Stimulated activated CD8-positive, alpha-beta memory T cell treated with anti-CD3 and anti-CD28 coated beads, Interleukin-7, amount 100 ng/mL, for 48 hours (primary cell): Measurements from ENCODE around the gene CRAMP1.

ENCODE experiments used
- DNase-seq, 2 donors: peaks; one replicate each; pipeline ENCODE4 v3.0.0-alpha.2; 2020; ENCODE audit warnings: low read depth in 1 of 2; ENCODE audit errors: extremely low read depth in 1 of 2

CRAMP1 gene

DNA sequence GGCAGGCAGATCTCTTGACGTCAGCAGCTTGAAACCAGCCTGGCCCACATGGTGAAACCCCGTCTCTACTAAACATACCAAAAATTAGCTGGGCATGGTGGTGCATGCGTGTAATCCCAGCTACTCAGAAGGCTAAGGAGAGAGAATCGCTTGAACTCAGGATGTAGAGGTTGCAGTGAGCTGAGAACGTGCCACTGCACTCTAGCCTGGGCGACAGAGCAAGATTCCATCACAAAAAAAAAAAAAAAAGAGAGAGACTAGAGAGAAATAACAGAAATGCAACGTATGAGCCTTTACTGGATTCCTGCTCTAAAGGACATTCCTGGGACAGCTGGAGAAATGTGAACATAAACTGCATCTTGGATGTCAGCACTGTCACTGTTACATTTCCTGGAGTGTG, 11.1 kb upstream of the CRAMP1 start:
- no peak for DNase-seq

DNA sequence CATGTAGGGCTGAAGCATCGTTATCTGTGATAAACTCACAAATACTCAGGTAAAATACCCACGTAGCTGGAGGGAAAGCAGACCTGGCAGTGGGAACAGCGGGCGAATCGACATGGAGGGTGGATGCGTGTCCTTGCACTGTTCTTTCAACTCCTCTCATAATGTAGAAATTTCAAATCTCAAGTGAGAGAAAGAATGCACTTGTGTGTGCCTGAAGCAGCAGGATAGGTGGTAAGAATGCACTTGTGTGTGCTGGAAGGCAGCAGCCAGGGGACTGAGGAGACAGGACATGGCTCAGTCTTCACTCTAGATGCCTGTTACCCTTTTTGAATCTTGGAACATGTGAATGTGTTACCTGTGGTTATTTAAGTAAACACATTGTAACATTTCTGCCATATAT, 10.7 kb upstream of the CRAMP1 start:
- no peak for DNase-seq

GRCh38 chr16:1602285-1602684, 9.9 kb upstream of the CRAMP1 start:
- DNase-seq = no peak

- DNase-seq = no peak
Observed at GRCh38 chr16:1606774-1607173, 5.4 kb upstream of the CRAMP1 start.

DNA sequence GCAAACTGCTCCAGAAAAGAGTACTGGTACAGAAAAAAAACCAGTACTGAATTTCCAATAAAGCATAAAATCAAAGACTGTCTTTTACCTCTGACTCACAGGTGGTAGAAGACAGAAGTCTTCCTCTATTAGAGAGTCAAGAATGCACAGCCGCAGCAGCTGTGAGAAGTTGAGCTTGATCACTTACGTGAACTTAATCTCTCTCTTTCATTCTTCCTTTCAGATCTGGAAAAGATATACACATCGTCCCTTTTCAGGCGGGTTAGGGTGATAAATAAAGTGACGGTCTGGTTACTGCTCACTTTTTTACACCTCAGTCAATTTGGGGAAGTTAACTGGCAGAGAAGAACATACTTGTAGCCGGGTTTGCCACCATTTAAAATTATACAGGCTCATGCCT, 4.2 kb upstream of the CRAMP1 start:
- no peak for DNase-seq

- peak; percentile 76 to 80 for DNase-seq
Observed at GRCh38 chr16:1610071-1610898, 1.9 kb upstream of the CRAMP1 start.

DNA sequence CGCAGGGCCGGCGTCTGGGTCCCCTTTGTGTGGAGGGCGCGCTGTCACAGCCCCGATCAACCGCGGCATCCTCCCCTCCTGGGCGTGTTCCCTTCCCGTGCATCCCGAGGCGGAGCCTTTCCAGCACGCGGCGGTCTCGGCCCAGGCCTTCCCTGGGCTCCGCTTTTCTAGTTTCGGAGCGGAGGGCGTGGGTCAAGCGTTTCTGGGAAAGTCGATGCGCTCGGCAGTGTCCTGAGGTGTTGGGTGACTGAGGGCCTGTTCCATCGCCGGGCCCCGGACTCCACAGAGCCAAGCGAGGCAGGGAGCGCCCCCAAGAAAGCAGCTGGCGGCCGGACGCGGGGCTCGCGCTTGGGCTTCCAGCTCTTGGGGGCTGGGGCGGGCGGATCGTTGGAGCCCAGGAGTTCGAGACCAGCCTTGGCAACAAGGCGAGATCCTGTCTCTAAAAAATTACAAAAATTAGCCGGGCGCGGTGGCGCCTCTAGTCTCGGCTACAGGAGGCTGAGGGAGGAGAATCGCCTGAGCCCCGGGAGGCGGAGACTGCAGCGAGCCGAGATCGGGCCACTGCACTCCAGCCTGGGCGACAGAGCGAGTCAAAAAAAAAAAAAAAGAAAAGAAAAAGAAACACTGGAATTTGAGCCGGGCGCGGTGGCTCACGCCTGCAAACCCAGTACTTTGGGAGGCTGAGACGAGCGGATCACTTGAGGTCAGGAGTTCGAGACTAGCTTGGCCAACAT, 1.1 kb upstream of the CRAMP1 start:
- peak; percentile 7 to 9 for DNase-seq

DNA sequence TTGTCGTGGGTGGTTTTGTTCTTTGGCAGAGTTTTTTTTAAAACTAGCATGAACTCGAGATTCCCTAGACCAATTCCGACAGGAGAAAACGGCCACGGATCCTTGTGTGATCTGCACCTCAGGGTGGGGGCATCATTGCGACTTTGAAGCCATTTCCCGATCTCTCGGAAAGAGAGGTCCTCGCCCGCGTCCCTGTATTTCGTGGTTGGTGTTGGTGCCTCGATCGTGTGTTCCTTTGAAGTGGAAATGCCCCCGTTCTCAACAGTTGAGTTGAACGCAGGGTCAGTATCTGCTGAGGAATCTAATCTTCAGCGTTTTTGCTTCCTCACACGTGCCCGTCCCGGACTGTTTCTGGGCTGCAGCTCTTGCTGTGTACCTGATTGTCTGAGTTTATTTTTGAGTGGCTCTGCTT, 1.1 kb downstream of the CRAMP1 start:
- DNase-seq = no peak

- no peak for DNase-seq
Observed at GRCh38 chr16:1613728-1614455, 1.7 kb downstream of the CRAMP1 start.

DNA sequence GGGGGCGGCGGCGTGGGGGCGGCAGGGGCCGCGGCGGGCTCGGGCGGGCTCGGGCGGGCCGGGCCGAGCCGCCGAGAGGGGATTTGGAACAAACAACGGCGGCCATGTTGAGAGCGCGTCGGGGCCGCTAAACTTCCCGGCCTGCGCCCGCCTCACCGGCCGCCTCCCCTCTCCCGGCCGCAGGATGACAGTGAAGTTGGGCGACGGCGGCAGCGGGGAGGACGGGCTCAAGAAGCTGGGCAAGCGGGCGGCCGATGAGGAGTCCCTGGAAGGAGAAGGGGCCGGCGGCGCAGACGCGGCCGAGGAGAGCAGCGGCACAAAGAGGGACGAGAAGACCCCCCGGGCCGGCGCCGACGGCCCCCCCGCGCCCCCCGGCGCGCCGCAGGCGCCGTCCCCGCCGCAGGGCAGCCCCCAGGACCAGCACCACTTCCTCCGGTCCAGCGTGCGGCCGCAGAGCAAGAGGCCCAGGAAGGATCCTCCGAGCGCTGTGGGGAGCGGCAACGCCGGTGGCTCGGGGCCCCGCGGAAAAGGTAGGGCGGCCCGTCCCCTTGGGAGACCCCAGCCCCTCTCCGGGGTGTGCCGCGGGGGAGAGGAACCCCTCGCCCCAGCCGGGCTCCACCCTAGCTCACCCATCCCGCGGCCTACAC, 2.4 kb downstream of the CRAMP1 start:
- DNase-seq = peak in 1 of 2 donors; percentile 9

DNA sequence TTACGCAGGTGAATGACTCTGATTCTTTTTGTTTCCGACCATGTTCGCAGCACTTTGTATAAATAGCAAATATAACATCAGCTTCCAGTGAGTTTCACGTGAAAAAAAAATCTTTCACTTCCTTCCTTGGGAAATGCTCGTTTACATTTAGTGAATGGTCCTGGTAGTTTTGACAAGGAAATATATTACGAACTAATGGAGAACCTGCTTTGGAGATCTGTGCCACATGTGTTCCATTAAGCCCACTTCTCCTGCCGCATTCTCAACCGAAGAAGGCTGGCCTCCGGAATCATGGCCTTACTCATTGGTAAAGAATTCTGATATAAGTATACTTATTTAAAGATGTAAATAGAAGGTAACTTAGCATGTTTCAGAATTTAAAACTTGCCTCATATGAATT, 3.6 kb downstream of the CRAMP1 start:
- DNase-seq = no peak

- no peak for DNase-seq
Observed at GRCh38 chr16:1619976-1620375, 7.8 kb downstream of the CRAMP1 start.

GRCh38 chr16:1620391-1620790, 8.2 kb downstream of the CRAMP1 start:
- no peak for DNase-seq

- DNase-seq = no peak
Observed at GRCh38 chr16:1621851-1622250, 9.7 kb downstream of the CRAMP1 start.

DNA sequence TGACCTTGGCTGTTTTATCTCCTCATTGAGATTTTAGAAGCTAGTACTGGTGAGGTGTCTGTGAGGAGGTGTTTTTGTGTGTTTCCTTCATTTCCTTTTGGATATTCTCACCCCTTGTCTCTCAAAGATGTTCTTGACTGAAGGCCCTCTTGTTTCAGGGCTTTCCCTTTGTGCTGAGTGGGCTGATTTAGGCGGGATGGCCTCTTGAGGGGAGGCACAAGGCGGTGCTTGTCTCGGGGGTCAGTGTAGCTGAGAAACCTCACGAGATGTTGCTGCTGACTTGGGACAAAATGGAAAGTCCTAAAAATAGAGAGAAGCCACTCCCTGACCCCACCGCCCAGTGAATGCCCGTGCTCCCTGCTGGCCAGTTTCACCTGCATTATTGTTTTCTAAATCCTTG, 14.2 kb downstream of the CRAMP1 start:
- no peak for DNase-seq

DNA sequence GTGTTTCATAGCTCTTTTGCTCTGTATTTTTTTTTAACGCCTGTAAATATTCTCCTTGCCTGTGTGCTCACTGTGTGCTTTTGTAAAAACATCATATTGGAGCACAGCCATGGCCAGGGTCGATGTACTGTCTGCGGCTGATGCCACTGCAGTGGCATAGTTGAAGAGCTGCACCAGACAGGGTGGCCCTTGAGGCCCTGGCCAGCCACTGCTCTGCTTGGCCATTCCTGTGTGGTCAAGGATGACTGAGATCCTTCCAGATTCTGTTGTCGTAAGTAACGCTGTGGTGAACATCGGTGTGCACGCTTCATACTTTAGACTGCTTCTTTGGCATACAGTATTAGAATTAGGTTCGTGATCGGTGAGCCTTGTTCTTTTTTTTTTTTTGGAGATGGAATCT, 14.6 kb downstream of the CRAMP1 start:
- DNase-seq = no peak

GRCh38 chr16:1630450-1631213, 18.5 kb downstream of the CRAMP1 start:
- no peak for DNase-seq

GRCh38 chr16:1631230-1631629, 19.1 kb downstream of the CRAMP1 start:
- no peak for DNase-seq

DNA sequence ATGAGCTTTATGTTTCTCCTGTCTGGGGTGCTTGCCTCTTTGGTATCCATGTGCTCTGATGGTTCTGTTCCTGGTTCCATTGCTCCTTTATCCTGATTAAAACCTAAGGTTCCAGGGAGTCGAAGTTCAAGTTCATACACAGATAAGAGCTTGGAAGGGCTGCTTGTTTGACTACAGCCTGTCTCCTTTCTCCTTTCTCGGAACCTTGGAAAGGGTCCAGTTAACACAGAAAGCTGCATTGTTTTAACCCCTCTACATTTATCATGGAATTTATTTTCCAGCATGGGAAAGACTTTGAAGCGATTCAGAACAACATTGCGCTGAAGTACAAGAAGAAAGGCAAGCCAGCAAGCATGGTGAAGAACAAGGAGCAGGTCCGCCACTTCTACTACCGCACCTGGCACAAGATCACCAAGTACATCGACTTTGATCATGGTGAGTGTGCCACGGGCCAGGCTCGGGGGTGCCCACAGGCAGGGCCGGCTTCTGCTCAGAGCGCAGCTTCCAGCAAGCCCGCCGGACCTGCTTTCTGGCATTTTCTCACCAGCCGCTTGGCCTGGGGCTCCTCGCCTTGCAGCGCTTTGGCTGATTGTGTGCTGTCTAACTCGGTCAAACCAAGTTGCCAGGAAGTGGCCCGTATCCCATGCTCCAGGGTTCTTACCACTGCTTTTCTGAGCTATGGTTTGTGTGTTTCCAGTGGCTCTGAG, 19.9 kb downstream of the CRAMP1 start:
- DNase-seq = no peak

- DNase-seq = no peak
Observed at GRCh38 chr16:1632638-1632970, 20.4 kb downstream of the CRAMP1 start.
